ENCODE data around the gene ROBO2.

GRCh38 chr3:77262361-77262760 is 222.5 kb downstream of the ROBO2 start:
- TF ChIP-seq CTCF (IDR thresholded peaks at IDR 0.05), result no peak
- TF ChIP-seq POLR2A (IDR thresholded peaks at IDR 0.05), result no peak
